ACHN (cell line): ENCODE results near the gene PARN.
"Not testable (repeated sequence)": the region's sequence is repeated elsewhere in the genome, so short reads cannot be mapped to it uniquely, and the experiment has no call there.

ENCODE experiments used
- DNase-seq: peaks from one replicate; pipeline ENCODE4 v3.0.0-alpha.2; 2015
- in situ Hi-C: cut with HindIII; loops from 2 replicates; pipeline ENCODE4 v1.10.0; 2017; ENCODE audit warnings: low sequenced_read_pairs, low pct_ligation_motif_present, low pct_unique_long_range_greater_than_20kb

PARN gene

DNA sequence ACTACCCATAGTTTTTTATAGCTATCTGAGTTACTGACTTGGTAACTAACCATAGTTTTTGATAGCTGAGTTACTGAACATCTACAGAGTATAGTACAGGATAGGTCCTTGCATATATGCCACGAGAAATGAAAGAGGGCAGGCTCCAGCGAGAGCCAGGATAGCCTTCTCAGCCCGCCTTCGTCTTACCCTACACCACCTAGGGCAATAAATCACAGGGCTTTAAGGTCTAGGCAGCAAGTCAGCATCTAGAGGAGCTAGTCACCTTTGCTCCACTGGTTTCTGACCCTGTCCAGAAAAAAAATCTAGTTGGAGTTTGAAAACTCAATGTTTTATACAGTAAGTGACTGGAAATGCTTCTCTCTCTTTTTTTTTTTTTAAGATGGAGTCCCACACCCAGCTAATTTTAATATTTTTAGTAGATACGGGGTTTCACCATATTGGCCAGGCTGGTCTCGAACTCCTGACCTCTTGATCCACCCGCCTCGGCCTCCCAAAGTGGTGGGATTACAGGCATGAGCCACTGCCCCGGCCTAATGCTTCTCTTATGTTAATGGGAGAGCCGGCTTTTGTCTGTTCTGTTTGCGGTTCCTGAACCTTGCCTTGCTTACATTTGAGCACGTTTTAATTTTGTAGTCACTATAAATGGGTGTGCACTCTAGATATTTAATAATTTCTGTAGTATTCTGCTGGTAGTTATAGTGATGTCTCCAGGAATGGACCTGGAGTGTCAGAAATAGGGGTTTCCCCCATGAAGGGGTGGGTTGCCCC lies 5.5 kb upstream of the PARN start:
- in situ Hi-C loops: no loop called here
- no peak for DNase-seq

DNA sequence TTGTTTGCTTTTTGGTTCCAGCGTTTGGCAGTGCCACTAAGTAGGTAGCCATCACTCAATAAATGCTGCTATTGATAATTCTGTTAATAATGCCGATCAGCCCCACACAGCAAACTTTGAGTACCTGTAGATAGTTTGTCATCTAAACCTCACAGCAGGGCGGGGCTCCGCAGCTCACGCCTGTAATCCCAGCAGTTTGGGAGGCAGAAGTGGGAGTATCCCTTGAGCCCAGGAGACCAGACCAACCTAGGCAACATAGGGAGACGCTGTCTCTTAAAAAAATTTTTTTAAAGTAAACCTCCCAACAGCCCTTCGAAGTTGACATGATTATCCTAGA lies 4.3 kb upstream of the PARN start:
- in situ Hi-C loops: no loop called here
- no peak for DNase-seq

DNA sequence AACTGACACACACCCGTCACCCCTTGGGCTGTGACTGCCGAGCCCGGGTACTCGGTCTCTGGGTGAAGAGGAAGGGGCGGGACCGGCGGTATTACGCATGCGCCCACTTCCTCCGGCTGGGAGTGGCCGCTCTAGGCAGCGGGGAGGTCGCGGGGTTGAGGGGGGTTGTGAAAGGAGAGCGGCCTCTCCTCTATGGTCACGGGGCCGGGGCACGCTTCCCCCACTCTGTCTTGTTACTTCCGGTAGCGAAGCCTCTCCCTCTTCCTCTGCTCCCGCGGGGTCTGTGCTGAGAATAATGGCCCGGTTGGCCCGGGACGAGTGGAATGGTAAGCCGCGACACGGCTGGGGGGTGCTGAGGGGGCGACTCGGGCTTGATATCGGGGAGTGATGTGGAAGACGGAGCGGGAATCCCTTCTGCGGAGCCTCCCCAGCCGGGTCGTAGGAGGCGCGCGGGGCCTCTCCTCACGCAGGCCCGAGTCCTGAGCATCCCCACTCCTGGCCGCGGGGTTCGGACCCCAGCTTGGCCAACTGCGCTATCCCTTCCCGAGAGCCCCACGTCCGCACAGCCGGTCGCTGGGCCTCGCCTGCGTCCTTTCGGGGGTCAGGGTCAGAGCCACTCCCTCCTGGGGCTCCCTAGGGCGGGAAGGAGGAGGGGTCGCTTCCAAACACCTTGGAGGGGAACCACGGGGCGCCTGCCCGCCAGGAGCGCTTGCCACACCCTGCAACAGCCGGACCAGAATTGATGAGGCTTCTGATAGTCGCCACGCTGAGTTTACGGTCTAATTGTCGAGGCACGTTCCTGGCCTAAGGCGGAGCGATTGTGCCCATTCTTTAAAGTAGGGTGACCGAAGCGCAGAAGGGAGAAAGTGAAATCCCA lies 2.9 kb upstream of the PARN start, which contains the start of gene BFAR:
TSS of gene BFAR (plus strand) at position 259 of the 877 bp plus-strand sequence. CDS start 11,396 bp downstream, outside the sequence.
- in situ Hi-C loops: no loop called here

DNA sequence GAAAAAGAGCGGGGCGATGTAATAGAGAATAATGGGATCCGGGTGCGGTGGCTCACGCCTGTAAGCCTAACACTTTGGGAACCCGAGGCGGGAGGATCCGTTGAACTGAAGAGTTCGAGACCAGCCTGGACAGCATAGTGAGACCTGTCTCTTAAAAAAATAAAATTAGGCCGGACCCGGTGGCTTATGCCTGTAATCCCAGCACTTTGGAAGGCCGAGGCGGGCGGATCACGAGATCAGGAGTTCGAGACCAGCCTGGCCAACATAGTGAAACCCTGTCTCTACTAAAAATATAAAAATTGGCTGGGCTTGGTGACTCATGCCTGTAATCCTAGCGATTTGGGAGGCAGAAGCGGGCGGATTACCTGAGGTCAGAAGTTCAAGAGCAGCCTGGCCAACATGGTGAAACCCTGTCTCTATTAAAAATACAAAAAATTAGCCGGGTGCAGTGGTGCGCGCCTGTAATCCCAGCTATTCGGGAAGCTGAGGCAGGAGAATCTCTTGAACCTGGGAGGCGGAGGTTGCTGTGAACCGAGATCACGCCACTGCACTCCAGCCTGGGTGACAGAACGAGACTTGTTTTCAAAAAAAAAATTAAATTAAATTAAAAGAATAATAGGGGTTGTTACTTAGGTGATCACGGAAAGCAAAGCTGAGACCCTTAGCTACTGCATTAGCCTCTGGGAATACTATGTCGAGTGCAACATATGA lies 715 bp upstream of the PARN start:
- in situ Hi-C loops, DNase-seq: not testable (repeated sequence)

More for the DNA sequence above, 2.9 kb upstream of the PARN start, which contains the start of gene BFAR:
- DNase-seq: peak; percentile 99

DNA sequence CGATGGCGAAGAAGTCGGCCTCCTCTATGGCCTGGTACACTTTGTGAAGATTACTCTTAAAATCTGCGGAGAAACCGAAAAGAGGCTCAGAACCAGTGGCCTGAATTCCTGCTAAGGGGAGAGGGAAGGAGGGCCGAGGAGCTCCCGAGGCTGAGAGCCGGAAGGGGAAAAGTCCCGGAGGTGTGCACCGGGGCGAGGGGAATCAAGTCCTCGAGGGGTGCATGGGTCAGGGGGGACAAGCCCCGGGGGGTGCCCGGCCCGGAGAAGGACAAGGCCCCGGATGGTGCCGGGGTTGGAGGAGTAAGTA lies 495 bp downstream of the PARN start:
- DNase-seq: peak; percentile 24

DNA sequence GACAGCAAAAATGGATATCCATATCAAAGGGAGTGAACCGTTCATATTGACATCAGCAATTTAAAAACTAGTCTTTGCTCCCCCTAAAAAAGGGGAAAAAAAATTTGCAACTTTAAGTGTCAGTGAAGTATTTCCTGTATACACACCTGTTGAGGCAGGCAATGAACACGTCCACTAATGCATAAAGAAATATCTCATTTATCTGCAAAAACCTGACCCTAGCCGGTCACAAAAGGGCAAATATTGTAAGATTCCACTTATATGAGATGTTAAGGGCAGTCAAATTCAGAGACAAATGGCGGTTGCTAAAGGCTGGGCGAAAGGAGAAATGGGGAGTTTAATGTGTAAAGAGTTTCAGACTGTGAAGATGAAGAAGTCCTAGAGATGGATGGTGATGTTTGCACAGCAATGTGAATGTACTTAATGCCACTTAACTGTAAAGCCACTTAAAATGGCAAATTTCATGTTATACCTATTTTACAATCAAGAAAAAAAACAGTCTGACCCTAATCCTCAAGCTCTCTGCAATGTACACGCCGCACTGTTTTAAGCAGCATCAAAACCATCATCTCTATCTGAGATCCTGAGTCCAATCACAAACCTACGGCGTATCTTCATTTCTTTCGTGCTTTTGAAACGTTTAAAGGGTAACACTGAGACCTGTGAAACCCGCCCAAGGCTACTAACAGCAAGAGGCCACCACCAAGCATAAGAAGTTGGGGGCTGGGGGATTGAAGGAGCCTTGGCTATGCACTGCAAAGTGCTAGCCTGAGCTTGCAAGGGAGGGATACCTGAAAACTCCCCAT lies 1.1 kb downstream of the PARN start:
- DNase-seq: no peak
- in situ Hi-C loops: no loop called here

More for the DNA sequence above, 495 bp downstream of the PARN start:
- in situ Hi-C loops: no loop called here

DNA sequence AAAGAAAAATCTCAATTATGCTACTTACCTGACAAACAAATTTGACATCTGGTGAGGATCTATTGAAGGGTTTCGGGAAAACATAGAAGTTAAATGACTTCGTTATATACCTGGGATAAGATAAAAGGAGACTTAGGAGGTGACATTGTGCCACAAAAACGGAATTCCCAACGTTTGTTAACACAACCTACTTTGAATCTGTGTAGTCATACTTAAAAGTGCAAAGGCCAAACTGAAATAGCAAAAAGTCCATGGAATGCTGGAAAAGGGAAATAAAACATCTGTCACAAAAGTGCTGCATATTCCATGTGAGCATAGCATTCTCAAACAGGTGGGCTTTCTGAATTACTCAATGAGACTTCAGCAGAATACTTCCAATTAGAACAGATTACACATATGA lies 3.0 kb downstream of the PARN start:
- in situ Hi-C loops: no loop called here
- DNase-seq: no peak

DNA sequence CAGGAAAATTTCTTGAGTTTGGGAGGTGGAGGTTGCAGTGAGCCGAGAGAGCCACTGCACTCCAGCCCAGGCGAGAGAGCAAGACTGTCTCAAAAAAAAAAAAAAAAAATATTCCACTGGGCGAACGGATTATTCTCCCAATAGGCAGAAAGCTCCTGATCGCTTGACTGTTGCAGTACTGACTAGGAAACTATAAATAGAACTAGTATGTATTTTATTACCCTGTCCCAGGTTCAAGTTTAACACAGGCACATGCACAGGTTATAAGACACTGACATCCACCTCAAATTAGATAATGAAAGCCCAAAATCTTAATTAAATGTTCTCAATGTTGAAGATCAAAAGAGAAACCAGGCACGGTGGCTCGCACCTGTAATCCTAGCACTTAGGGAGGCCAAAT lies 11.5 kb downstream of the PARN start:
- no peak for DNase-seq

DNA sequence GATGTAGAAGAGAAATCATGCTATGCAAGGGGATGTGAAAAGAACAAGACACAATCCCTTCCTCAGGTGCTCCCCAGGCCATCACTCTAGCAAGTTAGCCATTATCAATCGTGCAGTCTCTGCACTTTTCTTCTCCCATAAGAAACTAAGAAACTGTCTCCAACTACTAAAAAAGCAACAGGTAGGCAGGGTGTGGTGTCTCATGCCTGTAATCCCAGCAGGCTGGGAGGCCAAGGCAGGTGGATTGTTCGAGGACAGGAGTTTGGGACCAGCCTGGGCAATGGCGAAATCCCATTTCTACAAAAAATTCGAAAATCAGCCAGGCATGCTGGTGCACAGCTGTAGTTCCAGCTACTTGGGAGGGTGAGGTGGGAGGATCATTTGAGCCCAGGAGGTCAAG lies 13.8 kb downstream of the PARN start:
- in situ Hi-C loops: no loop called here
- DNase-seq: no peak

More for the DNA sequence above, 11.5 kb downstream of the PARN start:
- in situ Hi-C loops: no loop called here

DNA sequence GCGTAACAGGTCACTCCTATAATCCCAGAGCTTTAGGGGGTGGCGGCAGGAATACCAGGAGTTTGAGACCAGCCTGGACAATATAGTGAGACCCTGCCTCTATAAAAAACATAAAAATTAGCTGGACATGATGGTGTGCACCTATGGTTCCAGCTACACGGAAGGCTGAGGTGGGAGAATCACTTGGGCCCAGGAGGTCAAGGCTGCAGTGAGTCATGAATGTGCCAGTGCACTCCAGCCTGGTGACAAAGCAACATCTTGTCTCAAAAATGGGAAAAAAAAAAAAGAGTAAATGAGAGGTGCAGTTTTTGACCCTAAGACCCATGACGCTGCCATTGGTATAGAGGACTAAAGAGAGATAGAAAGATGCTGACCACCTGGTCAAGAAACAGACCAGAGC lies 16.1 kb downstream of the PARN start:
- in situ Hi-C loops: no loop called here
- no peak for DNase-seq

DNA sequence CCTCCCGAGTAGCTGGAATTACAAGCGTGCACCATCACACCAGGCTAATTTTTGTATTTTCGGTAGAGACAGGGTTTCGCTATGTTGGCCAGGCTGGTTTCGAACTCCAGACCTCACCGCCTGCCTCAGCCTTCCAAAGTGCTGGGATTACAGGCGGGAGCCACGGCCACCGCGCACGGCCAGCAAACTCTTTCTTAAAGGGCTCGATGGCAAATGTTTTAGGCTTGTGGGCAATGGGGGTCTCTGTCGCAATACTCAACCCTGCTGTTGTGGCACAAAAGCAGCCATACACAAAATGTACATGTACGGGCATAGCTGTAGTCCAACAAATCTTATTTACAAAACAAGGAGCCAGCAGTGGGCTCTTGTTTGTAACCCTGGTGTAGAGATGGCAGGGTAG lies 18.4 kb downstream of the PARN start:
- in situ Hi-C loops: no loop called here
- DNase-seq: no peak

DNA sequence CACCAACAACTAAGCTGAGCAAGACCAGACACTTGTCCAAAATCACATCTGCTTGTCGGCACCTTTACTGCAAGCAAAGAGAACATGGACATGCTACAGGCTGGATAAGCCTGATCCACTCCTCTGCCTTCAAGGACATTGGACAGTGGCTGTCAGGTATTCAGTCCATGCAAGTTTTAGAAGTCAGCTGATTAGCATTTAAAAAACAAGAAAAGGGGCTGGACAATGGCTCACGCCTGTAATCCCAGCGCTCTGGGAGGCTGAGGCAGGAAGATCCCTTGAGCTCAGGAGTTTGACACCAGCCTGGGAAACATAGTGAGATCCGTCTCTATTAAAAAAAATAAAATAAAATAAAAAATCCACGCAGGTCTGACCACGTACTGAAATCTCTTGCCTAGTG lies 20.3 kb downstream of the PARN start:
- in situ Hi-C loops: no loop called here
- DNase-seq: no peak

DNA sequence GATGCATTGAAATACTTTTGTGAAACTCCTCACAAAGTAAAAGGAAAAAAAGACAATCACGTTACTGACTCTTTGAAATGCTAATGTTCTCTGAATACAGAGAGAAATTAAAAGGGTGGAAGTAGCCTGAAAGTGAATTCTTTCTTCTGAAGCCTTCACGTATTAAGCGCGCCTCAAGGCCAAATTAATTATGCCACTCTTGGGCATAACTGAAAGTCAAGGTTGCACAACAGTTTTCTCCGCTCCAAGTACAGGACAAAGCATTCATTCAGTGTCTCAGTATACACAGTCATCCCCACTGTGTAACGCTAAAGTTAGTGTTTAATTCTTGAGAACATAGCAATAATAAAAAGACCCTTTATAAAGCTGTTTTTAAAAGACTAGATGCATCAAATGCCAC lies 21.5 kb downstream of the PARN start:
- in situ Hi-C loops: no loop called here

DNA sequence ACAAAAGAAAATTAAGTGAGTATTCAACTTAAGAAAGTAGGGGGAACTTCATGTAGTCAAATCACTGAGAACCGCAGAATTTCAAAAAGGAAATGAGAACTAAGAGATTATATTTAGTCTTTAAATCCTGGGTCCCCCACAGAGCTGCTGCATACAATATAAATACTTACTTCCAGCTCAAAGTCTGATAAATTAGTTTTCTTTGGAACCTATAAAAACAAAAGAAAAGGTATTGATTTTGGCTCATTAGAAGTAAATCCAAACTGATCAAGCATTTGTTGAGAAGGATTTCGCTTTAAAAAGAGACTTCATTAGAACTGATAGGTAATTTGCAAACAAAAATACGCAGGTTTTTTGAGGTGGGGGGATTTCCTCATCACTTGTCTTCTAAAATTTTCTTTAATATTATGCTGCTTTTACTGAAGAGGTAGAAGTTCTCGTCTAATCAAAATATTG lies 21.9 kb downstream of the PARN start:
- in situ Hi-C loops: no loop called here
- DNase-seq: no peak

More for the DNA sequence above, 21.5 kb downstream of the PARN start:
- DNase-seq: no peak

DNA sequence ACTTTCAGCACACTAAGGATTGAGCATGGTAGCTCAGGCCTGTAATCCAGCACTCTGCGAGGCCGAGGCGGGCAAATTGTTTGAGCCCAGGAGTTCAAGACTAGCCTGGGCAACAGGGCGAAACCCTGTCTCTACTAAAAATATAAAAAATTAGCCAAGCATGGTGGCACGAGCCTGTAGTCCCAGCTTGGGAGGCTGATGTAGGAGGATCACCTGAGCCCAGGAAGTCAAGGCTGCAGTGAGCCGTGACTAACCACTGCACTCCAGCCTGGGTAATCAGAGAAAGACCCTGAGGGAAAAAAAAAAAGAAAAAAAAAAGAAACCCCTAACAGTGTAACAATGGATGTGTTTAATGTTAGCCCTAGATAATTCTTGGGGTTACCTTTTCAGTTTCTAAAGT lies 24.0 kb downstream of the PARN start:
- no peak for DNase-seq
- in situ Hi-C loops: no loop called here

DNA sequence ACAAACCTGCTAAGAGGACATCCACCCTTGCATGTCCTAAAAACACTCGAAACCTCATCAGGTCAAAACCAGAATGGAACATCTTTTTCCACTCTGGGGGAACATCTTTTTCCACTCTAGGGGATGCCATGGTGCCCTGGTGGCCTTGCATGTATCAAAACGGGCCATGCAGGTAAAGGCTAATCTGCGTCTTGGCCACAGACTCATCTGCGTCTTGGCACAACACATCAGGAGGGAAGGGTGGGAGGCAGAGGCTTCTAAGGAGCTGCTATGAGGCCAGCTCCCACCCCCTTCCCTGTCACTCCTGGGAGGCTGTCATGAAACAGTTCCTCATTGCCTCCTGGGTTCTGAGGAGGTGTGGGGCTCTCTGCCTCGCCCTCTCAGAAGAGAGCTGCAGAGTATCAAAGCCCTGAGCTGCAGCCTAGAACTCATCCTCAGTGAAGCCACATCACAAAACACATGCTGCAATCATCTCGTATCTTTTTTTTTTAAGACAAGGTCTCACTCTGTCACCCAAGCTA lies 27.6 kb downstream of the PARN start:
- in situ Hi-C loops: no loop called here
- no peak for DNase-seq

DNA sequence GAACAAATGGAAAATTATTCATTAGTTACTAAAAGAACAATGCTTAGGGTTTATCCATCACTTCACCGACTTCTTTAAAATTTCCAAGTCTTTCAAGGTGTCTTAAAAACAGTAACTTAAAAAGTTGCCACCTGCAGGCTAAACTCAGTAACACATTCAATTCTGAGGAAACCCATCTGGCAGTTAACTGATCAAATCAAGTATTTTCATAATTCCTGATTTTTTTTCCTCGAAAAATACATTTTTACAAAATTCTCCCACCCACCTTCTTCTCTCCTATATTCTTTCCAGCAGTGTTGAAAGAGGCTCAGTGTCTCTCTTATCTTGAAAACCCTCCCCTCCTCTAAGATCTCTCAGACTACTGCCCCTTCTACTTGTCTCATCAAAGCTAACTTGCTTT lies 29.9 kb downstream of the PARN start:
- peak; percentile 60 for DNase-seq
- in situ Hi-C loops: no loop called here

DNA sequence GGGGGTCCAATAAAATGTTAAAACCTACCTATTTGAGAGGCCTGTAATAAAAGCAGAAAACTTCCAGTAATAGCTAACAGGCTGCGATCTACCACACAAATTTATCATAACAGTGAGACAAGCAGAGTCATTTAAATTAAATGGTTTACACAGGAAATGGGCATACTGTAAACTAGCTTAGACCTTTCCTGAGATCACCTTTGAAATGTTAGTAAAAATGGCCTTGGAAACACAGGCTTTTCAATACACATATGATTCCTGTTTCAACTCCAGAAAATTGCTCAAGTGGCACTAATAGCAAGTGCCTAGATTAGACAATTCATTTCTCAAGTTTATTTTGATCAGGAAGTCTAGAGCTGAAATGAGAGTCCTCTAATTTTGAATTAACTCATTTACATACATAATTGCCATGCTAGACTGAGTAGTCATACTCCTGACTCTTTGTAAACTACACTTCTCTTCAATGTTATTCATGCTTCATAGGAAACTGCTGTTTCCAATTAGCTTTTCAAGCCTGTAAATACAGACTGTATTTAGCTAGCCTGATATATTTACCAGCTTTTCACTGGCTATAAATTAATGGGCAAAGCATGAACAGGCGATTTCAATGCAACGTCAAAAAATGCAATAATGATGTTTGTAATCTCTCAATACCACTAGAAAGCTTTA lies 43.3 kb downstream of the PARN start:
- DNase-seq: no peak
- in situ Hi-C loops: no loop called here
